ENCODE results near the gene DEPP1. TPM values are rescaled to one million over a fixed set of nuclear protein-coding genes. Genes with fewer than 3 reads are reported as not detected.
A peak's percentile ranks its signal among the peaks of the same experiment; 100 is the strongest.

The DEPP1 gene
- total and polyA plus RNA-seq, 2 of the 13 experiments (the other 11 are each of a cell fraction or from before 2014, with no cell fraction given) = 14.8 to 270 TPM

GRCh38 chr10:44939691-44940401, 38.8 kb downstream of the DEPP1 start (continued):
- TF ChIP-seq THRA (CRISPR knock-in tag; IDR thresholded peaks at IDR 0.05; ENCODE audit: borderline replicate concordance) (peak; percentile 84; the same call in 1 of the 2 replicates), EP300 (IDR thresholded peaks at IDR 0.05; ENCODE audit: low read depth in 2 of 2, low read length in 2 of 2) (peak in 1 of 2 experiments; percentile 91; a peak in 2 of 4 replicates), EP300 (CRISPR knock-in tag; IDR thresholded peaks at IDR 0.05; ENCODE audit: borderline replicate concordance) (peak; percentile 64; the same call in 1 of the 2 replicates), FLYWCH1 (CRISPR knock-in tag; IDR thresholded peaks at IDR 0.05) (no peak), FOXK2 (IDR thresholded peaks at IDR 0.05) (no peak), SNAI1 (CRISPR knock-in tag; IDR thresholded peaks at IDR 0.05; ENCODE audit: borderline replicate concordance) (no peak), KLF11 (CRISPR knock-in tag; IDR thresholded peaks at IDR 0.05) (0 out of 2 replicates have a peak, but pooled peaks have one; percentile 42), SMAD1 (CRISPR knock-in tag; IDR thresholded peaks at IDR 0.05; ENCODE audit: borderline replicate concordance, low read depth) (no peak), MAX (IDR thresholded peaks at IDR 0.05) (no peak), STAT5B (CRISPR knock-in tag; IDR thresholded peaks at IDR 0.05) (no peak), ISL2 (CRISPR knock-in tag; IDR thresholded peaks at IDR 0.05) (peak; percentile 66), RFX3 (CRISPR knock-in tag; IDR thresholded peaks at IDR 0.05) (no peak), ZSCAN21 (CRISPR knock-in tag; IDR thresholded peaks at IDR 0.05; ENCODE audit: borderline replicate concordance) (no peak), ZNF792 (CRISPR knock-in tag; IDR thresholded peaks at IDR 0.05) (no peak), PLRG1 (conservative IDR thresholded peaks at IDR 0.05) (no peak), MIXL1 (CRISPR knock-in tag; IDR thresholded peaks at IDR 0.05) (peak; percentile 68; the same call in 1 of the 2 replicates), ZNF709 (CRISPR knock-in tag; IDR thresholded peaks at IDR 0.05) (no peak), MZF1 (CRISPR knock-in tag; IDR thresholded peaks at IDR 0.05; ENCODE audit: borderline replicate concordance) (no peak), PHF5A (CRISPR knock-in tag; IDR thresholded peaks at IDR 0.05; ENCODE audit: low read depth, unreplicated experiment) (no peak), ZBTB49 (CRISPR knock-in tag; IDR thresholded peaks at IDR 0.05; ENCODE audit: borderline replicate concordance) (no peak), CSRNP2 (CRISPR knock-in tag; conservative IDR thresholded peaks at IDR 0.05; ENCODE audit: low read depth) (no peak), ARID3A (IDR thresholded peaks at IDR 0.05; ENCODE audit: low read depth, low read length) (peak; percentile 86), ZSCAN12 (CRISPR knock-in tag; IDR thresholded peaks at IDR 0.05) (no peak), ZFX (CRISPR knock-in tag; IDR thresholded peaks at IDR 0.05; ENCODE audit: low read depth) (no peak), ZZZ3 (CRISPR knock-in tag; IDR thresholded peaks at IDR 0.05; ENCODE audit: borderline replicate concordance) (no peak)
